SK-N-SH (cell line): ENCODE data around the gene SLC7A8. TPM values are rescaled to one million over a fixed set of nuclear protein-coding genes. Genes with fewer than 3 reads are reported as not detected.

Source experiments
- CTCF ChIA-PET: fragments of 300-600, 350-600 bp; formaldehyde crosslinking; extraction: SDS; loops from one replicate; lab custom pipeline; 2021; lab: Yijun Ruan, JAX
- POLR2A ChIA-PET: fragments of 350-600 bp; sonication (Branson Sonifier 250); formaldehyde crosslinking; extraction: SDS; loops from one replicate; lab custom pipeline; 2020; ENCODE audit warnings: antibody characterized with exemption, inconsistent platforms; lab: Yijun Ruan, JAX
- DNase-seq: peaks from one replicate; pipeline ENCODE4 v3.0.0; 2012
- H2AFZ ChIP-seq: fragments of 200-600 bp; sonication (generic); 2 replicates; pipeline ENCODE4 v1.8.1; 2016; ENCODE audit warnings: antibody characterized with exemption, mild to moderate bottlenecking, low read depth
- H3F3A ChIP-seq: fragments of 200-600 bp; sonication (generic); replicated peaks from 2 replicates; pipeline ENCODE3; 2016; ENCODE audit warnings: antibody characterized with exemption, mild to moderate bottlenecking; ENCODE audit not compliant: insufficient read depth
- H3K27ac ChIP-seq, 2 experiments: fragments of 200-500 bp in 1 of 2; fragments of 200-600 bp in 1 of 2; sonication (Bioruptor generic) in 1 of 2; sonication (generic), shearing (Covaris generic) in 1 of 2; 2 replicates each; pipeline versions ENCODE4 v1.5.1 to v1.6.1; 2014 to 2016; ENCODE audit warnings: low read depth in 2 of 2, inconsistent platforms in 1 of 2, low read length in 1 of 2, mild to moderate bottlenecking in 1 of 2, mixed read lengths in 1 of 2
- H3K27me3 ChIP-seq: fragments of 200-600 bp; sonication (generic), shearing (Covaris generic); 2 replicates; pipeline ENCODE4 v1.6.1; 2016; ENCODE audit warnings: mixed run types; ENCODE audit not compliant: insufficient read depth
- H3K36me3 ChIP-seq, 2 experiments: fragments of 200-500 bp in 1 of 2; fragments of 200-600 bp in 1 of 2; sonication (Bioruptor generic) in 1 of 2; sonication (generic) in 1 of 2; replicated peaks in 1 of 2; 2 replicates each; pipeline versions ENCODE3 to v1.5.1; 2014 to 2016; ENCODE audit warnings: low read length in 1 of 2, mild to moderate bottlenecking in 1 of 2; ENCODE audit not compliant: insufficient read depth in 2 of 2, control insufficient read depth in 1 of 2
- H3K4me1 ChIP-seq, 2 experiments: fragments of 200-500 bp in 1 of 2; fragments of 200-600 bp in 1 of 2; sonication (Bioruptor generic) in 1 of 2; sonication (generic), shearing (Covaris generic) in 1 of 2; 2 replicates each; pipeline versions ENCODE4 v1.5.1 to v1.6.1; 2014 to 2016; ENCODE audit warnings: low read depth in 1 of 2, low read length in 1 of 2, mixed run types in 1 of 2; ENCODE audit not compliant: insufficient read depth in 2 of 2, control insufficient read depth in 1 of 2
- H3K4me2 ChIP-seq: fragments of 200-600 bp; sonication (generic), shearing (Covaris generic); 2 replicates; pipeline ENCODE4 v1.6.1; 2017; ENCODE audit warnings: mixed run types
- H3K4me3 ChIP-seq, 2 experiments: fragments of 200-500 bp in 1 of 2; fragments of 200-600 bp in 1 of 2; sonication (Bioruptor generic) in 1 of 2; sonication (generic), shearing (Covaris generic) in 1 of 2; 2 replicates each; pipeline versions ENCODE4 v1.5.1 to v1.8.1; 2014 to 2016; ENCODE audit warnings: low read depth in 2 of 2, inconsistent platforms in 1 of 2, low read length in 1 of 2, mild to moderate bottlenecking in 1 of 2, mixed read lengths in 1 of 2, moderate library complexity in 1 of 2
- H3K79me2 ChIP-seq: fragments of 200-600 bp; sonication (generic); 2 replicates; pipeline ENCODE4 v1.8.1; 2017; ENCODE audit warnings: mild to moderate bottlenecking; ENCODE audit not compliant: insufficient read depth
- H3K9ac ChIP-seq: fragments of 200-600 bp; sonication (generic); 2 replicates; pipeline ENCODE4 v1.6.1; 2017; ENCODE audit warnings: mixed run types
- H3K9me2 ChIP-seq: fragments of 200-600 bp; sonication (generic); 2 replicates; pipeline ENCODE4 v1.6.1; 2017; ENCODE audit warnings: mixed run types
- H3K9me3 ChIP-seq: fragments of 200-600 bp; sonication (generic); 2 replicates; pipeline ENCODE4 v1.6.1; 2017; ENCODE audit warnings: mixed run types, mild to moderate bottlenecking, moderate library complexity
- H4K20me1 ChIP-seq: fragments of 200-600 bp; sonication (generic); 2 replicates; pipeline ENCODE4 v1.6.1; 2017; ENCODE audit warnings: mild to moderate bottlenecking, mixed run types; ENCODE audit not compliant: insufficient read depth
- FOSL2 ChIP-seq: IDR thresholded peaks from 2 replicates; pipeline ENCODE4 v1.4.0; 2012; ENCODE audit warnings: low read depth, mild to moderate bottlenecking, moderate library complexity, borderline replicate concordance
- FOXJ3 ChIP-seq: sonication (generic); formaldehyde crosslinking; IDR thresholded peaks from 2 replicates; pipeline ENCODE4 v1.5.1; 2020; ENCODE audit warnings: mild to moderate bottlenecking, missing genetic modification reagents
- FOXM1 ChIP-seq: IDR thresholded peaks from 2 replicates; pipeline ENCODE4 v1.4.0; 2012; ENCODE audit warnings: low read depth, mild to moderate bottlenecking
- GABPA ChIP-seq: IDR thresholded peaks from 2 replicates; pipeline ENCODE4 v1.4.0; 2012; ENCODE audit warnings: low read depth, mild to moderate bottlenecking
- GATA2 ChIP-seq: sonication (generic); formaldehyde crosslinking; IDR thresholded peaks from 2 replicates; pipeline ENCODE4 v1.5.0; 2020; ENCODE audit warnings: mild to moderate bottlenecking, missing genetic modification reagents
- IRF3 ChIP-seq: fragments of 150-350 bp; IDR thresholded peaks from 2 replicates; pipeline ENCODE4 v1.6.1; 2016; ENCODE audit warnings: mild to moderate bottlenecking, low read depth, low read length
- JUND ChIP-seq: IDR thresholded peaks from 2 replicates; pipeline ENCODE4 v1.4.0; 2012
- MAX ChIP-seq: IDR thresholded peaks from 2 replicates; pipeline ENCODE4 v1.4.0; 2012; ENCODE audit warnings: low read depth
- MEF2A ChIP-seq: IDR thresholded peaks from 2 replicates; pipeline ENCODE4 v1.4.0; 2012; ENCODE audit warnings: low read depth, borderline replicate concordance
- MXI1 ChIP-seq: IDR thresholded peaks from 2 replicates; pipeline ENCODE4 v1.6.1; 2012; ENCODE audit warnings: mild to moderate bottlenecking, low read depth, low read length, improper control_type of control experiment
- PBX3 ChIP-seq: IDR thresholded peaks from 2 replicates; pipeline ENCODE4; 2012
- POLR2AphosphoS5 ChIP-seq: IDR thresholded peaks from 2 replicates; pipeline ENCODE4 v1.6.1; 2012; ENCODE audit warnings: low read depth, low read length
- RAD21 ChIP-seq: IDR thresholded peaks from 2 replicates; pipeline ENCODE4 v1.6.1; 2012; ENCODE audit warnings: mild to moderate bottlenecking, low read length
- RFX5 ChIP-seq: IDR thresholded peaks from 2 replicates; pipeline ENCODE4 v1.6.1; 2012; ENCODE audit warnings: mild to moderate bottlenecking, improper control_type of control experiment, low read length
- SIN3A ChIP-seq: IDR thresholded peaks from 2 replicates; pipeline ENCODE4 v1.6.1; 2012; ENCODE audit warnings: low read depth, mild to moderate bottlenecking, low read length, moderate library complexity, borderline replicate concordance
- TCF12 ChIP-seq: IDR thresholded peaks from 2 replicates; pipeline ENCODE4 v1.4.0; 2012
- USF1 ChIP-seq: IDR thresholded peaks from 2 replicates; pipeline ENCODE4 v1.4.0; 2012; ENCODE audit warnings: low read depth, borderline replicate concordance
- ZBTB33 ChIP-seq: IDR thresholded peaks from 2 replicates; pipeline ENCODE4 v1.4.0; 2012; ENCODE audit warnings: low read depth, borderline replicate concordance
- whole genome bisulfite sequencing: methylation state at CpG from one replicate; pipeline ENCODE4 v1.1.6; 2017; ENCODE audit warnings: low lambda C conversion rate; 5-methylcytosine and 5-hydroxymethylcytosine counted together
- polyA plus RNA-seq, 3 experiments: library from polyadenylated mRNA; depleted of rRNA; stranded (reverse); fragments of >200 nt; gene quantifications; 2 replicates each; pipeline ENCODE4 v1.2.3, GENCODE V29; 2012
- TF ChIP-seq, protein P1 (sequence below): fragments of 200-600 bp; sonication (generic); IDR thresholded peaks from 2 replicates; pipeline ENCODE4 v1.6.1; 2017; ENCODE audit warnings: antibody characterized with exemption, mild to moderate bottlenecking, moderate library complexity

The SLC7A8 gene
- polyA plus RNA-seq, 1 of the 3 experiments (the other 2 are of a cell fraction), result 1.4 TPM

DNA sequence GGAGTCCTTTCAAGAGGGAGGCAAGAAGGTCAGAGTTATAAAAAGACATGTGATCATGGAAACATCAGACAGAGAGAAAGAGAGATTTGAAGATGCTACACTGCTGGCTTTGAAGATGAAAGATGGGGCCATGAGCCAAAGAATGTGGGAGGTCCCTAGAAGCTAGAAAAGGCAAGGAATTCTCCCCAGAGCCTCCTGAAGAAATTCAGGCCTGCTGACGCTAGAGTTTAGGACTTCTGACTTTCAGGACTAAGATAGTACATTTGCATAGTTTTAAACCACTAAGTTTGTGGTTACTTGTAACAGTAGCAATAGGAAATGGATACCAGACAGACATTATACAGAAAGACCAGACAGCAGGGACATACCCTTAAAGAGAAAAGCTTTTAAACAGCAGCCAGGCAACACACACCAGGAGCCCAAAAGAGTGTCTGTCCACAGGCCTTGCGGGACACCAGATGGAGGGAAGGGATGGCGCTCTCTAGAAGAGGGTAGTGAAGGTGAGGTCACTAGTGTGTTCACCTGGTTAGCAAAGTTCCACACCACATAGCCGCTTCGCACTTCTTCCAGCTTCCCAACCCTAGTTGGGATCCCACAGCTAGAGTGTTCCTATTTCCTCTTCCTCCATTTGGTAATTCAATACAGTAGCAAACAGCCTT, 34.7 kb downstream of the SLC7A8 start:
- H3K4me3 ChIP-seq, result no peak overlapping the region
- TF ChIP-seq, protein P1, sequence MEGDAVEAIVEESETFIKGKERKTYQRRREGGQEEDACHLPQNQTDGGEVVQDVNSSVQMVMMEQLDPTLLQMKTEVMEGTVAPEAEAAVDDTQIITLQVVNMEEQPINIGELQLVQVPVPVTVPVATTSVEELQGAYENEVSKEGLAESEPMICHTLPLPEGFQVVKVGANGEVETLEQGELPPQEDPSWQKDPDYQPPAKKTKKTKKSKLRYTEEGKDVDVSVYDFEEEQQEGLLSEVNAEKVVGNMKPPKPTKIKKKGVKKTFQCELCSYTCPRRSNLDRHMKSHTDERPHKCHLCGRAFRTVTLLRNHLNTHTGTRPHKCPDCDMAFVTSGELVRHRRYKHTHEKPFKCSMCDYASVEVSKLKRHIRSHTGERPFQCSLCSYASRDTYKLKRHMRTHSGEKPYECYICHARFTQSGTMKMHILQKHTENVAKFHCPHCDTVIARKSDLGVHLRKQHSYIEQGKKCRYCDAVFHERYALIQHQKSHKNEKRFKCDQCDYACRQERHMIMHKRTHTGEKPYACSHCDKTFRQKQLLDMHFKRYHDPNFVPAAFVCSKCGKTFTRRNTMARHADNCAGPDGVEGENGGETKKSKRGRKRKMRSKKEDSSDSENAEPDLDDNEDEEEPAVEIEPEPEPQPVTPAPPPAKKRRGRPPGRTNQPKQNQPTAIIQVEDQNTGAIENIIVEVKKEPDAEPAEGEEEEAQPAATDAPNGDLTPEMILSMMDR, result no peak
- TF ChIP-seq FOXM1 (no peak), ZBTB33 (no peak), GATA2 (CRISPR knock-in tag) (no peak), POLR2AphosphoS5 (no peak), MEF2A (no peak), FOSL2 (no peak), TCF12 (no peak)
- TF ChIP-seq, all 33 proteins: peak for 0
- no peak overlapping the region for H3K4me2 ChIP-seq
- no peaks in the 10 kb centered on the region for H3K79me2 ChIP-seq
- DNase-seq, result no peak
- H3K9me2 ChIP-seq, result no peaks in the 10 kb centered on the region
- no peaks in the 10 kb centered on the region for H3K9me3 ChIP-seq
- ChIA-PET POLR2A (no interaction called here), CTCF (interaction anchor here (0.9 to 2.1 kb wide), 4 partner anchors 13 to 38 kb away, joined by 3 to 6 read pairs (median 4); no protein-coding TSS in a partner anchor)
- H3K36me3 ChIP-seq, result no peaks in the 10 kb centered on the region
- H2AFZ ChIP-seq, result no peak overlapping the region
- no peaks in the 10 kb centered on the region for H4K20me1 ChIP-seq
- 74% methylated on average over 5 of the region's 5 CpGs for WGBS
- H3K27me3 ChIP-seq, result peaks cover 9% of the 10 kb centered on the region; the same call in 1 of the 2 replicates
- no peak overlapping the region for H3K9ac ChIP-seq
- H3K27ac ChIP-seq, result no peak overlapping the region
- H3K4me1 ChIP-seq, result 0 out of 4 replicates have a peak, but pooled peaks cover 0 to 2% of the 10 kb centered on the region in 2 experiments
- no peaks in the 10 kb centered on the region for H3F3A ChIP-seq

- no peaks in the 10 kb centered on the region for H3K79me2 ChIP-seq
- H4K20me1 ChIP-seq, result no peaks in the 10 kb centered on the region
- H3K27me3 ChIP-seq, result peaks cover 9% of the 10 kb centered on the region; the same call in 1 of the 2 replicates
- WGBS, result 29% methylated on average over 1 of the region's 1 CpG
- no peaks in the 10 kb centered on the region for H3K9me3 ChIP-seq
- no peak overlapping the region for H3K27ac ChIP-seq
- no peak overlapping the region for H3K9ac ChIP-seq
- no peak overlapping the region for H3K4me2 ChIP-seq
- no peaks in the 10 kb centered on the region for H3K36me3 ChIP-seq
- no peaks in the 10 kb centered on the region for H3F3A ChIP-seq
- POLR2A ChIA-PET, result no interaction called here
- no peaks in the 10 kb centered on the region for H3K9me2 ChIP-seq
- DNase-seq, result no peak
- H2AFZ ChIP-seq, result no peak overlapping the region
- no peaks in the 10 kb centered on the region for H3K4me1 ChIP-seq
- no peak overlapping the region for H3K4me3 ChIP-seq
- CTCF ChIA-PET, result interaction anchor here (1.6 to 2.1 kb wide), 2 partner anchors 13 to 39 kb away, joined by 4 to 6 read pairs; no protein-coding TSS in a partner anchor
- no peak for TF ChIP-seq IRF3
- TF ChIP-seq SIN3A, result no peak
- no peak for TF ChIP-seq GATA2 (CRISPR knock-in tag)
- TF ChIP-seq USF1, result no peak
- TF ChIP-seq RAD21, result no peak
- TF ChIP-seq FOXJ3 (CRISPR knock-in tag), result no peak
- no peak for TF ChIP-seq JUND
- no peak for TF ChIP-seq RFX5
- no peak for TF ChIP-seq PBX3
- TF ChIP-seq FOSL2, result no peak
- TF ChIP-seq GABPA, result no peak
- no peak for TF ChIP-seq MEF2A
- no peak for TF ChIP-seq MXI1
- no peak for TF ChIP-seq MAX
Observed at GRCh38 chr14:23147676-23148075, 35.8 kb downstream of the SLC7A8 start.
